DLD1 (cell line): ENCODE measurements around the gene PCBP3.

Experiments used
- in situ Hi-C: cut with HindIII; loops from 2 replicates; pipeline ENCODE4 v1.10.0; 2017; ENCODE audit warnings: low sequenced_read_pairs

Gene PCBP3

DNA sequence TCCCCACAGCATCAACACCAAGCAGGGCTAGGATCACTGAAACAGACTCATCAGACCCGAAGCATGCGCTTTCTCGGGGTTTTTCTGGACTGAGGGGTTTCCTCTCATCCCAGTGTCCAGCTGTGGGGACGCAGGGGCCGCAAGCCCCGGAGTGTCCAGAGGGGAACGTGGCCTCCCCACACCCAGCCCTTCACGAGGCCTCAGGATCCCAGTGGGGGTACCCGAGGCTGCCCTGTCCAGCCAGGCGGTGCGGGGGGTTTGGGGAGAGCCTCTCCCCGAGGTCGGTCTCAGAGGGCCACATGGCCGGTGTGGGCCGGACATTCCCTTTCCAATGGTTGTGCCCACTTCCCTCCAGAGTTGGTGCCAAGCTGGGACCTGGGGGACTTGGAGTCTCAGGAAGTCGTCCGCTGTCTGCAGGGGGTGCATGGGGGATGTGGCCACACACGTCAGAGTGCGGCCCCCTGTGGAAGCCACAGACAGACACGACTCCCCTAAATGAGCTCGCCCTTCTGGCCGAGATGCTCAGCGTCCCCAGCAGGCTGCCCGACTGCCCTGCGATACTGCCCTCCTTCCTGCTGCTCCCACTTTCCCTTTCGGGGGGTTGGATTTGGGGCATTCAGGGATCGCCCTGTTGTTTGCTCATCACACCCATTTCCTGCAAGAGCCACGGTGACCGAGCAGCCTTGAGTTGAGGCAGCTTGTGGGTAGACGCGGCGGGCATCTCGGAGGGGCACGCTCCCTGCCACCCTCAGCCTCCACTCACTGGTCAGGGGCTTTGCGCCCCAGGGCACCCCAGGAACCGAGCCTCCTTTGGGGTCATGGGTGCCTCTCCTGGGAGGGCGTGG is 342.2 kb downstream of the PCBP3 start:
- in situ Hi-C loops, result no loop called here

DNA sequence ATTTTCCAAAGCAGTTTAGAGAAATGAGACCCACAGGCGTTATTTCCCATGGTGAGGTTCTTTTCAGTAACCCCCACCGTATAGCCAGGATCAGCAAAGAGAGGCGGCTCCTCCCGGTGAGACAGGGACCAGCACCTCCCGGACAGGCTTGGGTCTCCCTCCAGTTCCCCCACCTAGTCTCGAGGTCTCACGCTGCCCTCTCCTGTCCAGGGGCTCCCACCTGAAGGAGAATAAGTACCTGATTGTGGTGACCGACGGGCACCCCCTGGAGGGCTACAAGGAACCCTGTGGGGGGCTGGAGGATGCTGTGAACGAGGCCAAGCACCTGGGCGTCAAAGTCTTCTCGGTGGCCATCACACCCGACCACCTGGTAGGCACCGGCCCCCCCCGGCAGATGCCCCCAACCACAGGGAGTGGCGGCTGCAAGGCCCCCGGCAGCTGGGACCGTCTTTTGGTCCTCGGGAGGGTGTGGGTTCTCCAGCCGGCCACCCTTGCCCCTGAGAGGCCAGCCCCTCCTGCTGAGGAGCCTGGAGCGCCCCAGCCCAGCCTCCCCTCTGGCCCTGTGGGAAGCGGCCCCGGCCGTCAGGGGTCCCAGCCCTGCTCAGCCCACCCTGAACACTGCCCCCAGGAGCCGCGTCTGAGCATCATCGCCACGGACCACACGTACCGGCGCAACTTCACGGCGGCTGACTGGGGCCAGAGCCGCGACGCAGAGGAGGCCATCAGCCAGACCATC is 343.0 kb downstream of the PCBP3 start:
- in situ Hi-C loops, result no loop called here

DNA sequence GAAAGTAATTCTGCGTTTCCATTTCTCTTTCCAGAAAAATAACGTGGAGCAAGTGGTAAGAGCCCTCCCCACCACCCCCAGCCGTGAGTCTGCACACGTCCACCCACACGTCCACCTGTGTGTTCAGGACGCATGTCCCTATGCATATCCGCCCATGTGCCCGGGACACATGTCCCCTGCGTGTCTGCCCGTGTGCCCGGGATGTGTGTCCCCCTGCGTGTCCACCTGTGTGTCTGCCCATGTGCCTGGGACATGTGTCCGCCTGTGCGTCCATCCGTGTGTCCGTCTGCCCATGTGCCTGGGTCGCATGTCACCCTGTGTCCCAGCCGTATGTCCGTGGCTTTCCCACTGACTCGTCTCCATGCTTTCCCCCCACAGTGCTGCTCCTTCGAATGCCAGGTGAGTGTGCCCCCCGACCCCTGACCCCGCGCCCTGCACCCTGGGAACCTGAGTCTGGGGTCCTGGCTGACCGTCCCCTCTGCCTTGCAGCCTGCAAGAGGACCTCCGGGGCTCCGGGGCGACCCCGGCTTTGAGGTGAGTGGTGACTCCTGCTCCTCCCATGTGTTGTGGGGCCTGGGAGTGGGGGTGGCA is 343.7 kb downstream of the PCBP3 start:
- in situ Hi-C loops, result no loop called here

DNA sequence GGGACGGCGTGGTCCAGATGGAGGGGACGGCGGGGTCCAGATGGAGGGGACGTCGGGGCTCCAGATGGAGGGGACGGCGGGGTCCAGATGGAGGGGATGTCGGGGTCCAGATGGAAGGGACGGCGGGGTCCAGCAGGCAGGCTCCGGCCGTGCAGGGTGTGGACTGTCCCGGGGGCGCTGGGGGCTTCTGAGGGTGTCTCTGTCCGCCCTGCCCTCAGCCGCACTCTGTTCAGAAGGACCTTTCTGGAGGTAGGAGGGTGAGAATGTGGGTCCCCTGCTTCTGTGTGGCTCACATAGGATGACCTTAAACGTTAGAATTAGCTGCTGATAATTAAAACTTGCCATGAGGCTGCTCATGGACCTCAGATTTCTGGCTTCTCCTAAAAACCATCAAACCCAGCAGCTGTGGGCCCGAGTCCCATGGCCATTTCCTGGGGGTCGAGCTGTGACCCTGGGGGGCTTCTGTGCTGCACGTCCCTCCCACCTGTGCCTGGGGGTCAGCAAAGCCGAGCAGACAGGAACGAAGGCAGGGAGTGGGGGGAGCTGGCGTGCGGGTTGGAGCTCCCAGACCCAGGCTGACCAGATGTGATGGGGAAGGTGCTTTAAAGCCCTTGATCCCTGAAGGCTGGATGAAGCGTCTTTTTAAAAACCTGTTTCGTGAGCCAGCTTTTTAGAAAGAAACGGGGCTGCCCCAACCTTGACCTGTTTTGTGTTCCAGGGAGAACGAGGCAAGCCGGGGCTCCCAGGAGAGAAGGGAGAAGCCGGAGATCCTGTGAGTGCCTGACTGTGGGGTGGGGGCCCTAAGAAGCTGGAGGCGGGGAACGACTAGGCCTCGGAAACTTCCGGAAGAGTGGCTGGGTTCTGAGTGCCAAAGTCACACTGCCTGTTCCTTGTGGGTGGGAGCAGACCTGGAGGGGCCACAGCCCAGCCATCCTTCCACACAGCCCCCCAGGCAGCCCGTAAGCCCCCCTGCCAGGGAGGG is 345.1 kb downstream of the PCBP3 start:
- in situ Hi-C loops, result no loop called here

DNA sequence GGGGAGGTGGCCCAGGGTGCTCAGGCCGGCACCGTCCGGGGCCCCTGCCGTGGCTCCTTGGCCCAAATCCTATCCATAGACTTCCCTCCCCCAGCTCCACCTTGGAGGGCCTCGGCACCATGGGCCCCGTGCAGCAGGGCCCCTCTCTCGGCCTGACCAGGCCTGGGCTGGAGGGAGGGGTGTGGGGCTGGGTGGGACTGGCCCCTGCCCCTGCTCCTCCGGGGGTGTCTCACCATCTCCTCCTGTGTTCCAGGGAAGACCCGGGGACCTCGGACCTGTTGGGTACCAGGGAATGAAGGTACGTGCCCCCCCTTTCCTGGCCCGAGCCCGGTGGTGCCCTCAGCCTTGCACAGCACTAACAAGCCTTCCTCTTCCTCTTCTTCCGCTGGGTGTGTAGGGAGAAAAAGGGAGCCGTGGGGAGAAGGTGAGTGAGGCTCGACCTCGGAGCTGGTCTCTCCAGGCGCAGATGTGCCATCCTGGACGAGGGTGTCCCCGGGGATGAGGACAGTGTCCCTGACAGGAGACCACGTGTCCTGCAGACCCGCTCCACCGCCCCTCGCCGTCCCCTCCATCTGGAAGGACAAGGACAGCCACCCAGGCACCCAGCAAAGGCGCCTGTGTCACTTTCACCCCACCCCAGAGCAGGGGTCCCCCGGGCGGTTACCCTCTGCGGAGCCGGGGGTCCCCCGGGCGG is 346.0 kb downstream of the PCBP3 start:
- in situ Hi-C loops, result no loop called here

DNA sequence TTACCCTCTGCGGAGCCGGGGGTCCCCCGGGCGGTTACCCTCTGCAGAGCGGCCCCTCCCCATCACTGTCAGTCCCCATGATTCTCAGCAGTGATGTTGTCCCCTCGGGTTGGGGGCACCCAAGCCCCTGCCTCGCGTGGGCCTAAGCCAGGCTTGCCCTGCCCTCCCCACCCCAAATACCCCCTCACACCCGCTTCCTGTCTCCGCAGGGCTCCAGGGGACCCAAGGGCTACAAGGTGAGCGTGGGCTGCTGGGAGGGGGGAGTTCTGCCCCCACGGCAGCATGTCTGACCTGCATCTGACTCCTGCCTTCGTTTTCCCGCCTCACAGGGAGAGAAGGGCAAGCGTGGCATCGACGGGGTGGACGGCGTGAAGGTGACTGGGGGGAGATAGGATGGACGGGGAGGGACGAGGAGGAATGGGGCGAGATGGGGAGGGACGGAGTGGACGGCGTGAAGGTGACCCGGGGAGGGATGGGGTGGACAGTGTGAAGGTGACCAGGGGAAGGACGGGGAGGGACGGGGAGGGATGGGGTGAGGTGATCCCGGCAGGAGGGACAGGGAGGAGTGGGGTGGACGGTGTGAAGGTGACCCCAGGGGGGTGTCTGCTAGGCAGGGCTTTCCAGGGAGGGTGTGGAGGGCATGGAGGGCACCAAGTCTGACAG is 346.7 kb downstream of the PCBP3 start:
- in situ Hi-C loops, result no loop called here

DNA sequence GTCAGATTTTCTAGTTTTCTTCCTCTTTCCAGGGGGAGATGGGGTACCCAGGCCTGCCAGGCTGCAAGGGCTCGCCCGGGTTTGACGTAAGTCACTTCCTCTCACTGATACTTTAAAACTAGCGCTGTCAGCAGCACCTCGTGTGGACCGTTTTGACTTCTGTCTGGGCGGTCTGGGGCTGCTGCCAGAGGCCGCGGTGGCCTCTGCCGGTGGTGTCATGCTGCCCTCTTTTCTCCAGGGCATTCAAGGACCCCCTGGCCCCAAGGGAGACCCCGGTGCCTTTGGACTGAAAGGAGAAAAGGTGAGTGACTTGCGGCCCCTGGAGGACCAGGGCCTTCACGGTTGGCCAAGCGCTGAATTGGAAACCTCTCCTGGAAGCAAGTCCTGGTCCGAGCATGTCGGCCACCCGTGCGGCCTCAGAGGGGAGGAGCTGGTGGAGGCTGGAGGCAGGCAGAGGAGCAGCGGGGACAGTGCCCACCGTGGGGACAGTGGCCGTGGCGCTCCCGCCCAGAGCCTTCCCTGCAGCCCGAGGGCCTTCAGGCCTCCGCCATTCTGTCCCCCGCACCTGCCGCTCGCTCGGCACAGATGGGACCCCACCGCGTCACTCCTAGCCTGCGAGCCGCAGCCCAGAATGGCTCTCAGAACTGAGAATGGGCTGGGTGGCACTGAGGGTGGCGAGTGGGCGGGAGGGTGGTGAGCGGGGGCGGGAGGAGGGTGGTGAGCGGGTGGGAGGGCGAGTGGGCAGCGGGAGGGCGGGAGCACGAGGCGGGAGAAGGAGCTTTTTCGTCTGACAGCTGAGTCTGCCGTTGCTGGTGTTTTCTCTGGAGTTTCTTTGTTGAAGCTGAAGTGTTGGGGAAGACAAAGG is 347.4 kb downstream of the PCBP3 start:
- in situ Hi-C loops, result no loop called here

DNA sequence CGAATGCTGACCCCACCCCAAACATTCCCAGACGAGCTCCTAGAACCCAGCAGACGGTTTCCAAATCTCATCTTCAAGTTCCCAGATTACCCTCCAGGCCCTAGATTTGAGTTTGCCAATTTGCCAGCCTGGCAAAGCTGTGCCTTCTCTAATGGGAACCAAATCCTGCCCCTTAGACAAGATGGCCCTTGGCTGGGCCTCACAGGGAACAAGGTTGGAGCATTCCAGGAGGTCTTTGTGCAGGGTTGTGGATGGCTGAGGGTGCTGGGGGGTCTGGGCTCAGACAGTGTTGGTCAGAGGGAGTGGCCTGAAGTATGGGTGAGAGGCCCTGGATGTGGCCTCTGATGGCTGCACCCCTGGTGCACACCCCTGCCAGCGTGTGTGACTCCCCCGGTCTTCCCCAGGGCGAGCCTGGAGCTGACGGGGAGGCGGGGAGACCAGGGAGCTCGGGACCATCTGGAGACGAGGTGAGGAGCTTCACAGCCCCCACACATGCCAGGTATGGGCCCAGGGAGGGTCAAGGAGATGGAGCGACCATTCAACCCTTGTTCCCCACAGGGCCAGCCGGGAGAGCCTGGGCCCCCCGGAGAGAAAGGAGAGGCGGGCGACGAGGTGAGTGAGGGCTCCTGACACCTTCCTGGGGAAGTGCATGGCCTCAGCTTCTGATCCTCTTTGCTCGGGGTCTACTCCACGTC is 348.2 kb downstream of the PCBP3 start:
- in situ Hi-C loops, result no loop called here
